WTC11 (cell line): ENCODE data around the gene SYNJ2. TPM values are rescaled to one million over a fixed set of nuclear protein-coding genes. Genes with fewer than 3 reads are reported as not detected.

Experiments used
- ATAC-seq: fragments of 200-7000 bp; cut with Tn5 transposase; 2 replicates; pipeline ENCODE4 v1.10.0; 2021; ENCODE audit warnings: mild to moderate bottlenecking, moderate library complexity
- CTCF ChIA-PET: fragments of 300-600 bp; sonication (Branson Sonifier 250); formaldehyde crosslinking; loops from one replicate; lab custom pipeline; 2021; ENCODE audit warnings: antibody characterized with exemption; lab: Charles Lee
- POLR2A ChIA-PET: fragments of 350-600 bp; sonication (Branson Sonifier 250); formaldehyde crosslinking; loops from one replicate; lab custom pipeline; 2021; ENCODE audit warnings: antibody characterized with exemption; lab: Charles Lee
- DNase-seq: peaks from one replicate; pipeline ENCODE4 v3.0.0; 2021; ENCODE audit warnings: low spot score
- H3K27ac Mint-ChIP-seq: 2 replicates; pipeline ENCODE4 v1.8.0; 2021; ENCODE audit warnings: mixed read lengths
- H3K27me3 Mint-ChIP-seq: 2 replicates; pipeline ENCODE4 v1.8.0; 2021; ENCODE audit warnings: low read depth, mild to moderate bottlenecking, moderate library complexity, mixed read lengths
- H3K36me3 Mint-ChIP-seq: 2 replicates; pipeline ENCODE4 v1.8.0; 2021; ENCODE audit warnings: mixed read lengths
- H3K4me1 Mint-ChIP-seq: 2 replicates; pipeline ENCODE4 v1.8.0; 2022; ENCODE audit warnings: mixed read lengths
- H3K4me3 Mint-ChIP-seq: 2 replicates; pipeline ENCODE4 v1.8.0; 2021; ENCODE audit warnings: mild to moderate bottlenecking, moderate library complexity, mixed read lengths
- H3K9me3 Mint-ChIP-seq: 2 replicates; pipeline ENCODE4 v1.8.0; 2021; ENCODE audit warnings: mixed read lengths
- ATF1 ChIP-seq: sonication (generic); formaldehyde crosslinking; IDR thresholded peaks from 2 replicates; pipeline ENCODE4 v1.8.1; 2023; ENCODE audit warnings: mild to moderate bottlenecking, moderate library complexity, missing genetic modification reagents
- CREB1 ChIP-seq: sonication (generic); formaldehyde crosslinking; IDR thresholded peaks from 2 replicates; pipeline ENCODE4 v1.8.0; 2023; ENCODE audit warnings: mild to moderate bottlenecking, missing genetic modification reagents
- FOXP1 ChIP-seq: sonication (generic); formaldehyde crosslinking; IDR thresholded peaks from 2 replicates; pipeline ENCODE4 v1.8.0; 2022; ENCODE audit warnings: missing genetic modification reagents, mild to moderate bottlenecking, moderate library complexity, borderline replicate concordance
- IRF2 ChIP-seq: sonication (generic); formaldehyde crosslinking; IDR thresholded peaks from 2 replicates; pipeline ENCODE4 v1.8.0; 2022; ENCODE audit warnings: low read depth, missing genetic modification reagents, borderline replicate concordance
- JAZF1 ChIP-seq: fragments of 250-450 bp; sonication (Bioruptor Pico); IDR thresholded peaks from 2 replicates; pipeline ENCODE4 v1.9.0; 2021; ENCODE audit warnings: moderate library complexity, mild to moderate bottlenecking, inconsistent platforms
- NR3C1 ChIP-seq: sonication (generic); formaldehyde crosslinking; conservative IDR thresholded peaks from 2 replicates; pipeline ENCODE4 v1.8.1; 2023; ENCODE audit warnings: low read depth, mild to moderate bottlenecking, missing genetic modification reagents
- TEAD4 ChIP-seq: sonication (generic); formaldehyde crosslinking; IDR thresholded peaks from 2 replicates; pipeline ENCODE4 v1.8.0; 2022; ENCODE audit warnings: mild to moderate bottlenecking, missing genetic modification reagents
- ZBTB21 ChIP-seq: sonication (generic); formaldehyde crosslinking; IDR thresholded peaks from 2 replicates; pipeline ENCODE4 v1.8.1; 2023; ENCODE audit warnings: mild to moderate bottlenecking, missing genetic modification reagents, borderline replicate concordance
- total RNA-seq: library from RNA; stranded (reverse); gene quantifications from 3 replicates; pipeline ENCODE4 v1.2.3, GENCODE V29; 2021
- TF ChIP-seq, protein P1 (sequence below): sonication (generic); formaldehyde crosslinking; IDR thresholded peaks from 2 replicates; pipeline ENCODE4 v1.8.0; 2022; ENCODE audit warnings: mild to moderate bottlenecking, missing genetic modification reagents
- TF ChIP-seq, protein P2 (sequence below): sonication (generic); formaldehyde crosslinking; IDR thresholded peaks from 2 replicates; pipeline ENCODE4 v1.8.0; 2022; ENCODE audit warnings: missing genetic modification reagents
- TF ChIP-seq, protein P3 (sequence below): sonication (generic); formaldehyde crosslinking; IDR thresholded peaks from 2 replicates; pipeline ENCODE4 v1.8.0; 2023; ENCODE audit warnings: missing genetic modification reagents
- TF ChIP-seq, protein P4 (sequence below): sonication (generic); formaldehyde crosslinking; IDR thresholded peaks from 2 replicates; pipeline ENCODE4 v1.8.0; 2022; ENCODE audit warnings: mild to moderate bottlenecking, missing genetic modification reagents
- TF ChIP-seq, protein P5 (sequence below): sonication (generic); formaldehyde crosslinking; IDR thresholded peaks from 2 replicates; pipeline ENCODE4 v1.8.1; 2023; ENCODE audit warnings: mild to moderate bottlenecking, missing genetic modification reagents, borderline replicate concordance
- TF ChIP-seq, protein P6 (sequence below): sonication (generic); formaldehyde crosslinking; conservative IDR thresholded peaks from 2 replicates; pipeline ENCODE4 v1.8.1; 2022; ENCODE audit warnings: mild to moderate bottlenecking, missing genetic modification reagents
- TF ChIP-seq, protein P7 (sequence below): sonication (generic); formaldehyde crosslinking; IDR thresholded peaks from 2 replicates; pipeline ENCODE4 v1.8.1; 2023; ENCODE audit warnings: mild to moderate bottlenecking, missing genetic modification reagents
- TF ChIP-seq, protein P8 (sequence below): sonication (generic); formaldehyde crosslinking; IDR thresholded peaks from 2 replicates; pipeline ENCODE4 v1.8.1; 2023; ENCODE audit warnings: mild to moderate bottlenecking, missing genetic modification reagents, moderate library complexity
- TF ChIP-seq, protein P9 (sequence below): sonication (generic); formaldehyde crosslinking; conservative IDR thresholded peaks from 2 replicates; pipeline ENCODE4 v1.8.1; 2023; ENCODE audit warnings: mild to moderate bottlenecking, low read depth, missing genetic modification reagents, moderate library complexity

SYNJ2 gene
- total RNA-seq, 1 experiment from 2014 or later = 15.3 TPM

DNA sequence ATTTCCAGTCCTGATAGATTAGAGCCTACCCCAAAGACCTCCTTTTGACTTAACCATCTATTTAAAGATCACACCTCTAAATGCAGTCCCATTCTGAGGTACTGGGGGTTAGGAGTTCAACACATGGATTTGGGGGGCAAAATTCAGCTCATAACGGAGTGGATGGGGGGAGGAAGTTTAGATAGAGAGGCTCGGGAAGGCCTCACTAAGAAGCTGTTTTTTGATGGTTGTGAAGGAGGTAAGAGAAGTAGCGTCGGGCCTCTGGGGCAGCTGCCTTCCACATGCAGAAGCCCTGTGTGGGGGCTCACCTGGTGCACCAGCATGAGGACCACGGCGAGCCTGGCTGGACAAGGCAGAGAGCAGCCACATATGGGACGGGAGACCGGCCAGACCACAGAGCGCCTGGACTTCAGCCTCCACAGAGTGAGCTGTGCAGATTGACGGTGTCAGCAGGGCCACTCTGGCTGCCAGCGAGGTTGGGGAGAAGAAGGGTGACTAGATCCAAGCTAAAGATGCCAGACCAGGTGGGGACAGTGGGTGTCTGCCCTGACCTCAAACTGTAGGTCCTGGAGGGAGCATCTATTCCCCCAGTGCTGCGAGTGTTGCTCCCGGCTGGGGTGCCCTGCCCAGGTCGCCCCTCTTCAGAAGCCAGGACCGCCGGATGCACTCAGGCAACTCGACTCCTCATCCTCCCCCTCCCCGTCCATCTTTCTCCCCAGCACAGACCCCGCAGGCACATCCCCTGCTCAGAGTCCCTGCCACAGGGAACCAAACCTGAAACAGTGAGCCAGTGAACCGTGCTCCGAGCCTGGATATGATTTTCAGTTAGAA lies 5.1 kb upstream of the SYNJ2 start:
- CTCF ChIA-PET = interaction anchor here (0.9 kb wide), 1 partner anchor 50 kb away, joined by 3 read pairs; no protein-coding TSS in a partner anchor
- peaks cover 20% of the 10 kb centered on the region for H3K4me1 Mint-ChIP-seq
- H3K27me3 Mint-ChIP-seq = peaks cover 35% of the 10 kb centered on the region
- ATAC-seq = no peak
- POLR2A ChIA-PET = no interaction called here
- DNase-seq = no peak
- H3K36me3 Mint-ChIP-seq = no peaks in the 10 kb centered on the region
- no peak overlapping the region for H3K27ac Mint-ChIP-seq
- no peaks in the 10 kb centered on the region for H3K9me3 Mint-ChIP-seq
- H3K4me3 Mint-ChIP-seq = no peak overlapping the region
- no peak for TF ChIP-seq CREB1 (CRISPR knock-in tag)
- TF ChIP-seq IRF2 (CRISPR knock-in tag) = no peak
- no peak for TF ChIP-seq ATF1 (CRISPR knock-in tag)
- TF ChIP-seq, protein P1, sequence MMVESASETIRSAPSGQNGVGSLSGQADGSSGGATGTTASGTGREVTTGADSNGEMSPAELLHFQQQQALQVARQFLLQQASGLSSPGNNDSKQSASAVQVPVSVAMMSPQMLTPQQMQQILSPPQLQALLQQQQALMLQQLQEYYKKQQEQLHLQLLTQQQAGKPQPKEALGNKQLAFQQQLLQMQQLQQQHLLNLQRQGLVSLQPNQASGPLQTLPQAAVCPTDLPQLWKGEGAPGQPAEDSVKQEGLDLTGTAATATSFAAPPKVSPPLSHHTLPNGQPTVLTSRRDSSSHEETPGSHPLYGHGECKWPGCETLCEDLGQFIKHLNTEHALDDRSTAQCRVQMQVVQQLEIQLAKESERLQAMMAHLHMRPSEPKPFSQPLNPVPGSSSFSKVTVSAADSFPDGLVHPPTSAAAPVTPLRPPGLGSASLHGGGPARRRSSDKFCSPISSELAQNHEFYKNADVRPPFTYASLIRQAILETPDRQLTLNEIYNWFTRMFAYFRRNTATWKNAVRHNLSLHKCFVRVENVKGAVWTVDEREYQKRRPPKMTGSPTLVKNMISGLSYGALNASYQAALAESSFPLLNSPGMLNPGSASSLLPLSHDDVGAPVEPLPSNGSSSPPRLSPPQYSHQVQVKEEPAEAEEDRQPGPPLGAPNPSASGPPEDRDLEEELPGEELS (CRISPR knock-in tag) = no peak
- no peak for TF ChIP-seq JAZF1 (CRISPR knock-in tag)
- TF ChIP-seq TEAD4 = no peak
- no peak for TF ChIP-seq NR3C1 (CRISPR knock-in tag)
- TF ChIP-seq, protein P2, sequence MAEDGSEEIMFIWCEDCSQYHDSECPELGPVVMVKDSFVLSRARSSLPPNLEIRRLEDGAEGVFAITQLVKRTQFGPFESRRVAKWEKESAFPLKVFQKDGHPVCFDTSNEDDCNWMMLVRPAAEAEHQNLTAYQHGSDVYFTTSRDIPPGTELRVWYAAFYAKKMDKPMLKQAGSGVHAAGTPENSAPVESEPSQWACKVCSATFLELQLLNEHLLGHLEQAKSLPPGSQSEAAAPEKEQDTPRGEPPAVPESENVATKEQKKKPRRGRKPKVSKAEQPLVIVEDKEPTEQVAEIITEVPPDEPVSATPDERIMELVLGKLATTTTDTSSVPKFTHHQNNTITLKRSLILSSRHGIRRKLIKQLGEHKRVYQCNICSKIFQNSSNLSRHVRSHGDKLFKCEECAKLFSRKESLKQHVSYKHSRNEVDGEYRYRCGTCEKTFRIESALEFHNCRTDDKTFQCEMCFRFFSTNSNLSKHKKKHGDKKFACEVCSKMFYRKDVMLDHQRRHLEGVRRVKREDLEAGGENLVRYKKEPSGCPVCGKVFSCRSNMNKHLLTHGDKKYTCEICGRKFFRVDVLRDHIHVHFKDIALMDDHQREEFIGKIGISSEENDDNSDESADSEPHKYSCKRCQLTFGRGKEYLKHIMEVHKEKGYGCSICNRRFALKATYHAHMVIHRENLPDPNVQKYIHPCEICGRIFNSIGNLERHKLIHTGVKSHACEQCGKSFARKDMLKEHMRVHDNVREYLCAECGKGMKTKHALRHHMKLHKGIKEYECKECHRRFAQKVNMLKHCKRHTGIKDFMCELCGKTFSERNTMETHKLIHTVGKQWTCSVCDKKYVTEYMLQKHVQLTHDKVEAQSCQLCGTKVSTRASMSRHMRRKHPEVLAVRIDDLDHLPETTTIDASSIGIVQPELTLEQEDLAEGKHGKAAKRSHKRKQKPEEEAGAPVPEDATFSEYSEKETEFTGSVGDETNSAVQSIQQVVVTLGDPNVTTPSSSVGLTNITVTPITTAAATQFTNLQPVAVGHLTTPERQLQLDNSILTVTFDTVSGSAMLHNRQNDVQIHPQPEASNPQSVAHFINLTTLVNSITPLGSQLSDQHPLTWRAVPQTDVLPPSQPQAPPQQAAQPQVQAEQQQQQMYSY (CRISPR knock-in tag) = no peak
- TF ChIP-seq, protein P3, sequence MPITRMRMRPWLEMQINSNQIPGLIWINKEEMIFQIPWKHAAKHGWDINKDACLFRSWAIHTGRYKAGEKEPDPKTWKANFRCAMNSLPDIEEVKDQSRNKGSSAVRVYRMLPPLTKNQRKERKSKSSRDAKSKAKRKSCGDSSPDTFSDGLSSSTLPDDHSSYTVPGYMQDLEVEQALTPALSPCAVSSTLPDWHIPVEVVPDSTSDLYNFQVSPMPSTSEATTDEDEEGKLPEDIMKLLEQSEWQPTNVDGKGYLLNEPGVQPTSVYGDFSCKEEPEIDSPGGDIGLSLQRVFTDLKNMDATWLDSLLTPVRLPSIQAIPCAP (CRISPR knock-in tag) = no peak
- TF ChIP-seq, protein P4, sequence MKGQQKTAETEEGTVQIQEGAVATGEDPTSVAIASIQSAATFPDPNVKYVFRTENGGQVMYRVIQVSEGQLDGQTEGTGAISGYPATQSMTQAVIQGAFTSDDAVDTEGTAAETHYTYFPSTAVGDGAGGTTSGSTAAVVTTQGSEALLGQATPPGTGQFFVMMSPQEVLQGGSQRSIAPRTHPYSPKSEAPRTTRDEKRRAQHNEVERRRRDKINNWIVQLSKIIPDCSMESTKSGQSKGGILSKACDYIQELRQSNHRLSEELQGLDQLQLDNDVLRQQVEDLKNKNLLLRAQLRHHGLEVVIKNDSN (CRISPR knock-in tag) = no peak
- TF ChIP-seq, protein P5, sequence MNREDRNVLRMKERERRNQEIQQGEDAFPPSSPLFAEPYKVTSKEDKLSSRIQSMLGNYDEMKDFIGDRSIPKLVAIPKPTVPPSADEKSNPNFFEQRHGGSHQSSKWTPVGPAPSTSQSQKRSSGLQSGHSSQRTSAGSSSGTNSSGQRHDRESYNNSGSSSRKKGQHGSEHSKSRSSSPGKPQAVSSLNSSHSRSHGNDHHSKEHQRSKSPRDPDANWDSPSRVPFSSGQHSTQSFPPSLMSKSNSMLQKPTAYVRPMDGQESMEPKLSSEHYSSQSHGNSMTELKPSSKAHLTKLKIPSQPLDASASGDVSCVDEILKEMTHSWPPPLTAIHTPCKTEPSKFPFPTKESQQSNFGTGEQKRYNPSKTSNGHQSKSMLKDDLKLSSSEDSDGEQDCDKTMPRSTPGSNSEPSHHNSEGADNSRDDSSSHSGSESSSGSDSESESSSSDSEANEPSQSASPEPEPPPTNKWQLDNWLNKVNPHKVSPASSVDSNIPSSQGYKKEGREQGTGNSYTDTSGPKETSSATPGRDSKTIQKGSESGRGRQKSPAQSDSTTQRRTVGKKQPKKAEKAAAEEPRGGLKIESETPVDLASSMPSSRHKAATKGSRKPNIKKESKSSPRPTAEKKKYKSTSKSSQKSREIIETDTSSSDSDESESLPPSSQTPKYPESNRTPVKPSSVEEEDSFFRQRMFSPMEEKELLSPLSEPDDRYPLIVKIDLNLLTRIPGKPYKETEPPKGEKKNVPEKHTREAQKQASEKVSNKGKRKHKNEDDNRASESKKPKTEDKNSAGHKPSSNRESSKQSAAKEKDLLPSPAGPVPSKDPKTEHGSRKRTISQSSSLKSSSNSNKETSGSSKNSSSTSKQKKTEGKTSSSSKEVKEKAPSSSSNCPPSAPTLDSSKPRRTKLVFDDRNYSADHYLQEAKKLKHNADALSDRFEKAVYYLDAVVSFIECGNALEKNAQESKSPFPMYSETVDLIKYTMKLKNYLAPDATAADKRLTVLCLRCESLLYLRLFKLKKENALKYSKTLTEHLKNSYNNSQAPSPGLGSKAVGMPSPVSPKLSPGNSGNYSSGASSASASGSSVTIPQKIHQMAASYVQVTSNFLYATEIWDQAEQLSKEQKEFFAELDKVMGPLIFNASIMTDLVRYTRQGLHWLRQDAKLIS (CRISPR knock-in tag) = no peak
- TF ChIP-seq, protein P6, sequence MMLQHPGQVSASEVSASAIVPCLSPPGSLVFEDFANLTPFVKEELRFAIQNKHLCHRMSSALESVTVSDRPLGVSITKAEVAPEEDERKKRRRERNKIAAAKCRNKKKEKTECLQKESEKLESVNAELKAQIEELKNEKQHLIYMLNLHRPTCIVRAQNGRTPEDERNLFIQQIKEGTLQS (CRISPR knock-in tag) = no peak
- TF ChIP-seq FOXP1 (CRISPR knock-in tag) = no peak
- TF ChIP-seq, protein P7, sequence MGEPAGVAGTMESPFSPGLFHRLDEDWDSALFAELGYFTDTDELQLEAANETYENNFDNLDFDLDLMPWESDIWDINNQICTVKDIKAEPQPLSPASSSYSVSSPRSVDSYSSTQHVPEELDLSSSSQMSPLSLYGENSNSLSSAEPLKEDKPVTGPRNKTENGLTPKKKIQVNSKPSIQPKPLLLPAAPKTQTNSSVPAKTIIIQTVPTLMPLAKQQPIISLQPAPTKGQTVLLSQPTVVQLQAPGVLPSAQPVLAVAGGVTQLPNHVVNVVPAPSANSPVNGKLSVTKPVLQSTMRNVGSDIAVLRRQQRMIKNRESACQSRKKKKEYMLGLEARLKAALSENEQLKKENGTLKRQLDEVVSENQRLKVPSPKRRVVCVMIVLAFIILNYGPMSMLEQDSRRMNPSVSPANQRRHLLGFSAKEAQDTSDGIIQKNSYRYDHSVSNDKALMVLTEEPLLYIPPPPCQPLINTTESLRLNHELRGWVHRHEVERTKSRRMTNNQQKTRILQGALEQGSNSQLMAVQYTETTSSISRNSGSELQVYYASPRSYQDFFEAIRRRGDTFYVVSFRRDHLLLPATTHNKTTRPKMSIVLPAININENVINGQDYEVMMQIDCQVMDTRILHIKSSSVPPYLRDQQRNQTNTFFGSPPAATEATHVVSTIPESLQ (CRISPR knock-in tag) = no peak
- TF ChIP-seq, protein P8, sequence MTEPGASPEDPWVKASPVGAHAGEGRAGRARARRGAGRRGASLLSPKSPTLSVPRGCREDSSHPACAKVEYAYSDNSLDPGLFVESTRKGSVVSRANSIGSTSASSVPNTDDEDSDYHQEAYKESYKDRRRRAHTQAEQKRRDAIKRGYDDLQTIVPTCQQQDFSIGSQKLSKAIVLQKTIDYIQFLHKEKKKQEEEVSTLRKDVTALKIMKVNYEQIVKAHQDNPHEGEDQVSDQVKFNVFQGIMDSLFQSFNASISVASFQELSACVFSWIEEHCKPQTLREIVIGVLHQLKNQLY (CRISPR knock-in tag) = no peak
- no peak for TF ChIP-seq ZBTB21 (CRISPR knock-in tag)
- TF ChIP-seq, protein P9, sequence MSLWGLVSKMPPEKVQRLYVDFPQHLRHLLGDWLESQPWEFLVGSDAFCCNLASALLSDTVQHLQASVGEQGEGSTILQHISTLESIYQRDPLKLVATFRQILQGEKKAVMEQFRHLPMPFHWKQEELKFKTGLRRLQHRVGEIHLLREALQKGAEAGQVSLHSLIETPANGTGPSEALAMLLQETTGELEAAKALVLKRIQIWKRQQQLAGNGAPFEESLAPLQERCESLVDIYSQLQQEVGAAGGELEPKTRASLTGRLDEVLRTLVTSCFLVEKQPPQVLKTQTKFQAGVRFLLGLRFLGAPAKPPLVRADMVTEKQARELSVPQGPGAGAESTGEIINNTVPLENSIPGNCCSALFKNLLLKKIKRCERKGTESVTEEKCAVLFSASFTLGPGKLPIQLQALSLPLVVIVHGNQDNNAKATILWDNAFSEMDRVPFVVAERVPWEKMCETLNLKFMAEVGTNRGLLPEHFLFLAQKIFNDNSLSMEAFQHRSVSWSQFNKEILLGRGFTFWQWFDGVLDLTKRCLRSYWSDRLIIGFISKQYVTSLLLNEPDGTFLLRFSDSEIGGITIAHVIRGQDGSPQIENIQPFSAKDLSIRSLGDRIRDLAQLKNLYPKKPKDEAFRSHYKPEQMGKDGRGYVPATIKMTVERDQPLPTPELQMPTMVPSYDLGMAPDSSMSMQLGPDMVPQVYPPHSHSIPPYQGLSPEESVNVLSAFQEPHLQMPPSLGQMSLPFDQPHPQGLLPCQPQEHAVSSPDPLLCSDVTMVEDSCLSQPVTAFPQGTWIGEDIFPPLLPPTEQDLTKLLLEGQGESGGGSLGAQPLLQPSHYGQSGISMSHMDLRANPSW = no peak
